ENCODE data around the gene POU3F2.

The POU3F2 gene

GRCh38 chr6:98834060-98835031, at the start of gene POU3F2:
Gene POU3F2, plus strand, starts transcription at chr6:98834574. Its CDS starts 300 bp downstream, at chr6:98834874.
- DNase-seq (ENCODE audit: low read depth in 3 of 3, low spot score in 1 of 3): no peak

GRCh38 chr6:98787435-98787834, 46.9 kb upstream of the POU3F2 start:
- no peak for DNase-seq (ENCODE audit: low read depth in 3 of 3, low spot score in 1 of 3)

- DNase-seq (ENCODE audit: low read depth in 3 of 3, low spot score in 1 of 3): no peak
Measured at GRCh38 chr6:98787961-98788360, 46.4 kb upstream of the POU3F2 start.

GRCh38 chr6:98794307-98794842, 40.0 kb upstream of the POU3F2 start:
- no peak for DNase-seq (ENCODE audit: low read depth in 3 of 3, low spot score in 1 of 3)

- no peak for DNase-seq (ENCODE audit: low read depth in 3 of 3, low spot score in 1 of 3)
Measured at GRCh38 chr6:98797217-98797994, 37.0 kb upstream of the POU3F2 start.

- no peak for DNase-seq (ENCODE audit: low read depth in 3 of 3, low spot score in 1 of 3)
Measured at GRCh38 chr6:98800866-98801265, 33.5 kb upstream of the POU3F2 start.

- no peak for DNase-seq (ENCODE audit: low read depth in 3 of 3, low spot score in 1 of 3)
Measured at GRCh38 chr6:98808541-98809210, 25.7 kb upstream of the POU3F2 start.

GRCh38 chr6:98812220-98812619, 22.2 kb upstream of the POU3F2 start:
- no peak for DNase-seq (ENCODE audit: low read depth in 3 of 3, low spot score in 1 of 3)

- no peak for DNase-seq (ENCODE audit: low read depth in 3 of 3, low spot score in 1 of 3)
Measured at GRCh38 chr6:98816799-98817198, 17.6 kb upstream of the POU3F2 start.

GRCh38 chr6:98821756-98822405, 12.5 kb upstream of the POU3F2 start:
- no peak for DNase-seq (ENCODE audit: low read depth in 3 of 3, low spot score in 1 of 3)

GRCh38 chr6:98823428-98824161, 10.8 kb upstream of the POU3F2 start:
- DNase-seq (ENCODE audit: low read depth in 3 of 3, low spot score in 1 of 3): no peak

- no peak for DNase-seq (ENCODE audit: low read depth in 3 of 3, low spot score in 1 of 3)
Measured at GRCh38 chr6:98824162-98824901, 10.0 kb upstream of the POU3F2 start.

- no peak for DNase-seq (ENCODE audit: low read depth in 3 of 3, low spot score in 1 of 3)
Measured at GRCh38 chr6:98824902-98825599, 9.3 kb upstream of the POU3F2 start.

- DNase-seq (ENCODE audit: low read depth in 3 of 3, low spot score in 1 of 3): no peak
Measured at GRCh38 chr6:98825600-98826230, 8.7 kb upstream of the POU3F2 start.

GRCh38 chr6:98827295-98828159, 6.8 kb upstream of the POU3F2 start:
- no peak for DNase-seq (ENCODE audit: low read depth in 3 of 3, low spot score in 1 of 3)

- no peak for DNase-seq (ENCODE audit: low read depth in 3 of 3, low spot score in 1 of 3)
Measured at GRCh38 chr6:98828211-98828788, 6.1 kb upstream of the POU3F2 start.

GRCh38 chr6:98828941-98829411, 5.4 kb upstream of the POU3F2 start:
- no peak for DNase-seq (ENCODE audit: low read depth in 3 of 3, low spot score in 1 of 3)

Measured in stimulated activated CD4-positive, alpha-beta T cell treated with anti-CD3 and anti-CD28 coated beads, TNF-alpha, amount 100 ng/mL, for 1 hour (primary cell).